Hepatocyte (in vitro differentiated cells): ENCODE measurements around the gene LRRC18.

ENCODE experiments used
- EZH2 ChIP-seq: fragments of 200-600 bp; sonication (generic); IDR thresholded peaks from 2 replicates; pipeline ENCODE4 v1.6.1; 2016; ENCODE audit warnings: antibody characterized with exemption, mild to moderate bottlenecking, borderline replicate concordance
- EZH2phosphoT487 ChIP-seq: fragments of 200-600 bp; sonication (generic); IDR thresholded peaks from one replicate; pipeline ENCODE4 v1.6.1; 2018; ENCODE audit warnings: antibody characterized with exemption, mild to moderate bottlenecking, low read depth, moderate library complexity; ENCODE audit not compliant: unreplicated experiment, severe bottlenecking
- TF ChIP-seq, protein P1 (sequence below): fragments of 200-600 bp; sonication (generic); IDR thresholded peaks from 2 replicates; pipeline ENCODE4 v1.5.1; 2016; ENCODE audit warnings: antibody characterized with exemption, mild to moderate bottlenecking; ENCODE audit not compliant: poor library complexity

- TF ChIP-seq, protein P1, sequence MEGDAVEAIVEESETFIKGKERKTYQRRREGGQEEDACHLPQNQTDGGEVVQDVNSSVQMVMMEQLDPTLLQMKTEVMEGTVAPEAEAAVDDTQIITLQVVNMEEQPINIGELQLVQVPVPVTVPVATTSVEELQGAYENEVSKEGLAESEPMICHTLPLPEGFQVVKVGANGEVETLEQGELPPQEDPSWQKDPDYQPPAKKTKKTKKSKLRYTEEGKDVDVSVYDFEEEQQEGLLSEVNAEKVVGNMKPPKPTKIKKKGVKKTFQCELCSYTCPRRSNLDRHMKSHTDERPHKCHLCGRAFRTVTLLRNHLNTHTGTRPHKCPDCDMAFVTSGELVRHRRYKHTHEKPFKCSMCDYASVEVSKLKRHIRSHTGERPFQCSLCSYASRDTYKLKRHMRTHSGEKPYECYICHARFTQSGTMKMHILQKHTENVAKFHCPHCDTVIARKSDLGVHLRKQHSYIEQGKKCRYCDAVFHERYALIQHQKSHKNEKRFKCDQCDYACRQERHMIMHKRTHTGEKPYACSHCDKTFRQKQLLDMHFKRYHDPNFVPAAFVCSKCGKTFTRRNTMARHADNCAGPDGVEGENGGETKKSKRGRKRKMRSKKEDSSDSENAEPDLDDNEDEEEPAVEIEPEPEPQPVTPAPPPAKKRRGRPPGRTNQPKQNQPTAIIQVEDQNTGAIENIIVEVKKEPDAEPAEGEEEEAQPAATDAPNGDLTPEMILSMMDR: no peak
- TF ChIP-seq EZH2 (no peak), EZH2phosphoT487 (no peak)
Measured at GRCh38 chr10:48904861-48905260, 34.8 kb downstream of the LRRC18 start.
